Kidney capillary endothelial cell (primary cell): Measurements from ENCODE around the gene RIBC1.
"Not testable (repeated sequence)": the region's sequence is repeated elsewhere in the genome, so short reads cannot be mapped to it uniquely, and the experiment has no call there.

ENCODE experiments used
- DNase-seq: peaks from one replicate; pipeline ENCODE4 v3.0.0-alpha.2; 2018; ENCODE audit warnings: low spot score

RIBC1 gene

GRCh38 chrX:53435997-53436396, 13.3 kb downstream of the RIBC1 start:
- DNase-seq = peak; percentile 67

- no peak for DNase-seq
These were observed 14.5 kb downstream of the RIBC1 start for GRCh38 chrX:53437206-53437605.

GRCh38 chrX:53438174-53438831, 15.6 kb downstream of the RIBC1 start:
- no peak for DNase-seq

- DNase-seq = no peak
These were observed 16.2 kb downstream of the RIBC1 start for GRCh38 chrX:53438832-53439230.

GRCh38 chrX:53440101-53440500, 17.4 kb downstream of the RIBC1 start:
- DNase-seq = no peak

- DNase-seq = peak; percentile 21
These were observed 18.2 kb downstream of the RIBC1 start for GRCh38 chrX:53440621-53441517.

GRCh38 chrX:53441531-53442321, 19.1 kb downstream of the RIBC1 start:
- peak; percentile 40 for DNase-seq

GRCh38 chrX:53442322-53442631, 19.6 kb downstream of the RIBC1 start:
- DNase-seq = no peak

- peak; percentile 33 for DNase-seq
These were observed 23.3 kb downstream of the RIBC1 start for GRCh38 chrX:53445977-53446376.

GRCh38 chrX:53447441-53447840, 24.8 kb downstream of the RIBC1 start:
- no peak for DNase-seq

- no peak for DNase-seq
These were observed 27.0 kb downstream of the RIBC1 start for GRCh38 chrX:53449632-53450031.

GRCh38 chrX:53452812-53453211, 30.1 kb downstream of the RIBC1 start:
- DNase-seq = no peak

- no peak for DNase-seq
These were observed 33.6 kb downstream of the RIBC1 start for GRCh38 chrX:53456254-53456653.

- no peak for DNase-seq
These were observed 35.4 kb downstream of the RIBC1 start for GRCh38 chrX:53458082-53458481.

GRCh38 chrX:53468659-53469058, 46.0 kb downstream of the RIBC1 start:
- not testable (repeated sequence) for DNase-seq

- DNase-seq = no peak
These were observed 48.7 kb downstream of the RIBC1 start for GRCh38 chrX:53471346-53471745.

- DNase-seq = no peak
These were observed 52.0 kb downstream of the RIBC1 start for GRCh38 chrX:53474707-53475106.

- no peak for DNase-seq
These were observed 53.7 kb downstream of the RIBC1 start for GRCh38 chrX:53476371-53476770.

- DNase-seq = no peak
These were observed 56.6 kb downstream of the RIBC1 start for GRCh38 chrX:53479301-53479700.
